ENCODE data around the gene YBX3. TPM values are rescaled to one million over a fixed set of nuclear protein-coding genes. Genes with fewer than 3 reads are reported as not detected.

YBX3 gene
- total RNA-seq, 1 donor from 2014 or later = 334 TPM

- DNase-seq (ENCODE audit: extremely low spot score, unreplicated experiment) = no peak
- no peaks in the 10 kb centered on the region for H3K4me1 Mint-ChIP-seq (ENCODE audit: unreplicated experiment)
- no peaks in the 10 kb centered on the region for H3K27me3 Mint-ChIP-seq (ENCODE audit: unreplicated experiment)
- H3K4me3 Mint-ChIP-seq (ENCODE audit: unreplicated experiment) = no peak overlapping the region
- no peaks in the 10 kb centered on the region for H3K9me3 Mint-ChIP-seq (ENCODE audit: unreplicated experiment)
- no peak for TF ChIP-seq CTCF (IDR thresholded peaks at IDR 0.05)
- peaks cover 76% of the 10 kb centered on the region for H3K36me3 Mint-ChIP-seq (ENCODE audit: unreplicated experiment)
- no peak overlapping the region for H3K27ac Mint-ChIP-seq (ENCODE audit: unreplicated experiment)
Measured at GRCh38 chr12:10697862-10698261, 25.3 kb downstream of the YBX3 start.

- no peak for DNase-seq (ENCODE audit: extremely low spot score, unreplicated experiment)
- Mint-ChIP-seq H3K4me3 (ENCODE audit: unreplicated experiment) (no peak overlapping the region), H3K27ac (ENCODE audit: unreplicated experiment) (no peak overlapping the region), H3K36me3 (ENCODE audit: unreplicated experiment) (peaks cover 69% of the 10 kb centered on the region), H3K4me1 (ENCODE audit: unreplicated experiment) (no peaks in the 10 kb centered on the region), H3K27me3 (ENCODE audit: unreplicated experiment) (no peaks in the 10 kb centered on the region), H3K9me3 (ENCODE audit: unreplicated experiment) (no peaks in the 10 kb centered on the region)
- TF ChIP-seq CTCF (IDR thresholded peaks at IDR 0.05) = no peak
Measured at GRCh38 chr12:10697156-10697555, 26.0 kb downstream of the YBX3 start.

GRCh38 chr12:10690906-10691305 lies 32.2 kb downstream of the YBX3 start:
- H3K4me1 Mint-ChIP-seq (ENCODE audit: unreplicated experiment) = no peaks in the 10 kb centered on the region
- no peak for DNase-seq (ENCODE audit: extremely low spot score, unreplicated experiment)
- no peak for TF ChIP-seq CTCF (IDR thresholded peaks at IDR 0.05)
- no peak overlapping the region for H3K4me3 Mint-ChIP-seq (ENCODE audit: unreplicated experiment)
- H3K27me3 Mint-ChIP-seq (ENCODE audit: unreplicated experiment) = no peaks in the 10 kb centered on the region
- H3K36me3 Mint-ChIP-seq (ENCODE audit: unreplicated experiment) = peaks cover 21% of the 10 kb centered on the region
- H3K27ac Mint-ChIP-seq (ENCODE audit: unreplicated experiment) = no peak overlapping the region
- H3K9me3 Mint-ChIP-seq (ENCODE audit: unreplicated experiment) = no peaks in the 10 kb centered on the region

GRCh38 chr12:10689146-10689545 lies 34.0 kb downstream of the YBX3 start:
- no peaks in the 10 kb centered on the region for H3K9me3 Mint-ChIP-seq (ENCODE audit: unreplicated experiment)
- H3K27me3 Mint-ChIP-seq (ENCODE audit: unreplicated experiment) = peaks cover 6% of the 10 kb centered on the region
- no peak overlapping the region for H3K4me3 Mint-ChIP-seq (ENCODE audit: unreplicated experiment)
- no peaks in the 10 kb centered on the region for H3K4me1 Mint-ChIP-seq (ENCODE audit: unreplicated experiment)
- no peak overlapping the region for H3K27ac Mint-ChIP-seq (ENCODE audit: unreplicated experiment)
- no peak for DNase-seq (ENCODE audit: extremely low spot score, unreplicated experiment)
- H3K36me3 Mint-ChIP-seq (ENCODE audit: unreplicated experiment) = peaks cover 7% of the 10 kb centered on the region
- TF ChIP-seq CTCF (IDR thresholded peaks at IDR 0.05) = no peak

- Mint-ChIP-seq H3K27ac (ENCODE audit: unreplicated experiment) (no peak overlapping the region), H3K27me3 (ENCODE audit: unreplicated experiment) (peaks cover 6% of the 10 kb centered on the region), H3K4me3 (ENCODE audit: unreplicated experiment) (no peak overlapping the region), H3K9me3 (ENCODE audit: unreplicated experiment) (no peaks in the 10 kb centered on the region), H3K4me1 (ENCODE audit: unreplicated experiment) (no peaks in the 10 kb centered on the region), H3K36me3 (ENCODE audit: unreplicated experiment) (no peaks in the 10 kb centered on the region)
- DNase-seq (ENCODE audit: extremely low spot score, unreplicated experiment) = no peak
- TF ChIP-seq CTCF (IDR thresholded peaks at IDR 0.05) = no peak
Measured at GRCh38 chr12:10688042-10688441, 35.1 kb downstream of the YBX3 start.

Measured in osteocyte (in vitro differentiated cells).